Left renal cortex interstitium (tissue), 4 donors: Measurements from ENCODE around the gene PRKRIP1. TPM values are rescaled to one million over a fixed set of nuclear protein-coding genes. Genes with fewer than 3 reads are reported as not detected.
"Not testable (repeated sequence)": the region's sequence is repeated elsewhere in the genome, so short reads cannot be mapped to it uniquely, and the experiment has no call there.

ENCODE experiments used
- DNase-seq, 4 donors: peaks; one replicate each; pipeline ENCODE4 v3.0.0-alpha.2; 2013; ENCODE audit warnings: low read depth in 4 of 4, low spot score in 2 of 4, missing footprints in 1 of 4
- polyA plus RNA-seq, 4 donors: library from polyadenylated mRNA; unstranded; fragments of 120-200 nt; gene quantifications; one replicate each; pipeline ENCODE4 v1.2.1, GENCODE V29; 2013; ENCODE audit not compliant: insufficient read length in 4 of 4

The PRKRIP1 gene, protein sequence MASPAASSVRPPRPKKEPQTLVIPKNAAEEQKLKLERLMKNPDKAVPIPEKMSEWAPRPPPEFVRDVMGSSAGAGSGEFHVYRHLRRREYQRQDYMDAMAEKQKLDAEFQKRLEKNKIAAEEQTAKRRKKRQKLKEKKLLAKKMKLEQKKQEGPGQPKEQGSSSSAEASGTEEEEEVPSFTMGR
- polyA plus RNA-seq = 10 to 100 TPM; 30.2 to 46.9 (median 38.6) TPM

DNA sequence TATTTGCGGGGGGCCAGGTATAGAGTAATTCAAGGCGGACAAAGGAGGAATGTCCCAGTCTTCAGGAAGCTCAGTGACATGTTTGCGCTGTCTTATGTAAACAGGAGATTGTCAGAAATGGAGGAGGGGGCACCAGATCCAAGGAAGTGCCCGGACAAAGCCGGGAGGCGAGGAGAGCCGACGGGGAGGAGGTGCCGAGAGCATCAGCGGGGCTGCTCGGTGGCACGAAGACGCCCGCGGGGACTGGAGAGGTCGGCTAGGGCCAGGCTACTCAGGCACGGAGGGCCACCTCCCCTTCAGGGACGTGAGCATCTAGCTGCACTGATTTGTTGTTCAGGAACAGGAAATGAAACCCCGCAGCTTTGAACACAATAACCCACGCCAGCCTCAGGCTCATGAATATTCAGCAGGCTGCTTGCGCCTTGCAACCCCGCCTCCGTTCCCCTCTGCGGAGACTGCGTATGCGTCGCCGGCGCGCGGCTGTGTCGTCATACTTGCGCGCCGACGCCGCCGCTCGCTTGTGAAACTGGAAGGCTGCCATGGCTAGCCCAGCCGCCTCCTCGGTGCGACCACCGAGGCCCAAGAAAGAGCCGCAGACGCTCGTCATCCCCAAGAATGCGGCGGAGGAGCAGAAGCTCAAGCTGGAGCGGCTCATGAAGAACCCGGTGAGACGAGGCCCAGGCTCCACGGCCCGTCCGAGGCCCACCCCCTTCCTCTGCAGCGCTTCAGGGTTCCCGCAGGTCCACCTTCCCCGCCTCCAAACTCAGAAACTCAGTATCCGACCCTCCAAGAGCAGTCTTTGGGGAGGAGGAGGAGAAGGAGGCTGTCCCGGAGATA, at the start of gene PRKRIP1:
PRKRIP1 (plus strand) TSS at position 491 of the 837 bp plus-strand sequence; CDS start at position 540, 49 bp downstream.
- peak; percentile 80 to 85 (median 82) for DNase-seq

DNA sequence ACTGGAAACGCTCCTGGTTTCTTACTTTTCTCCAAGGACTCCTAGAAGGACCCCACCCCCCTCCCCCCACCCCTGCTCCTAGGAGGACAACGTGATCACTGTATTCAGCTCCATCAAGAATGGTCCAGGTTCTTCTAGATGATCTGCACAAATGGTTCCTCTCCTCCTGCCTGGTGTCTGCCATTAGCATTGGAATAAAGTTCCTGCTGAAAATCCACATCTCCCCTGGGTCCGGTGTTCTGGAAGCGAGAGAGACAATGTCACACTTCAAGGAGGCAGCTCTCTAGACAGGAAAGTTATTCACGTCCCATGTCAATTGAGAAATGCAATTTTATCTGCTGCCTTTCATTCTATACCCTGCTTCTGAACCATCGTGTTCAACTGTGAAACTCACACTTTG, 49.2 kb upstream of the PRKRIP1 start:
- not testable (repeated sequence) for DNase-seq

DNA sequence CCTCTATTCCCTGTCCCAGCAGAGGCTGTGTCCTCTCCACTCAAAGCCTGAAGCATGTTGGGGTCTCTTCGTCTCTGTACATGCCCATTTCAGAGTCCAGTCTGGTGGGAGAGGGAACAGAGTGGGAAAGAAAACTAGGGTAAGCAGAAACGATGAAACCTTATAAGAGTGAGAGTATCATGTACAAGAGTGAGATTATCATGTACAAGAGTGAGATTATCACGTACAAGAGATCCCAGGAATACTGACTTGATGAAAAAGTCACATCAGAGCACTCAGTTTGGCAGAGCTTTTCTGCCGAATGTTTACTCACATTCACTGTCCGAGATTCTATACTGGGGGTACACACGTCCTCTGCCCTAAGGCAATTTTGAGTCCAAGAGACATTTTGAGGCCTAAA, 39.8 kb upstream of the PRKRIP1 start, which contains the start of gene SPDYE6:
SPDYE6 (minus strand) TSS at position 101 of the 400 bp plus-strand sequence. CDS start 421 bp downstream, outside the sequence.
- DNase-seq = not testable (repeated sequence)

DNA sequence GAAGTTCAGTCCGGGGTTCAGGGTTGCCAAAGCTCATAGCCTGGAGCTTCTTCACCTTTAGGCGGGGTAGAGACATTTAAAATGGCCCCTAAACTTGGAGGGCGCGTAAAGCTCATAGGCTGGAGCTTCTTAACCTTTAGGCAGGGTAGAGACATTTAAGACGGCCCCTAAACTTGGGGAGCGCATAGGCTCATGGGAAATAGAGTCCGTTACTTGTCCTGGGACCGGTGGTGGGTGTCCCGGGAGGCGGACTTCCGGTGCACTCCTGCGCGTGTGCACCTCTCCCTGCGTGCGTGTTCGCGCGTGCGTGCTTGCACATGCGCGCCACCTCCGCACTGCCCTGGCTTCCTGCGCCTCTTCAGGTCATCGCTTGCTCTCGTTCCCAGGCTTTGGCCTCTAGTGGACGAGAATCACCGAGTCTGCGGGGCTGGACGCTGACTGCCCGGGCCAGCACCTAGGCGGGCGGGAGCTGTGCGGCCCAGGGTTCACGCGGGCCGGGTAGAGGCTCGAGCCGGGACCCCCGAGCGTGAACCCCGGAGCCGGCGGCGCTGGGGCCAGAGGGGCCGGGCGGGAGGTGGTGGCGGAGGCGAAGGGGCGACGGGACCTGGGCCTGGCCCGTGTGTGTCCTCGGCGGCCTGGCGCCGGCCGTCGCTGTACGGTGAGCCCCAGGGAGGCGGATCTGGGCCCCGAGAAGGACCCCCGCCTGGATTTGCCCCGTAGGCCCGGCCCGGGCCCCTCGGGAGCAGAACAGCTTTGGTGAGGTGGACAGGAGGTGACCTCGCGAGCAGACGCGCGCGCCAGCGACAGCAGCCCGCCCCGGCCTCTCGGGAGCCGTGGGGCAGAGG, 32.4 kb upstream of the PRKRIP1 start:
- DNase-seq = peak; percentile 81 to 95 (median 84)

DNA sequence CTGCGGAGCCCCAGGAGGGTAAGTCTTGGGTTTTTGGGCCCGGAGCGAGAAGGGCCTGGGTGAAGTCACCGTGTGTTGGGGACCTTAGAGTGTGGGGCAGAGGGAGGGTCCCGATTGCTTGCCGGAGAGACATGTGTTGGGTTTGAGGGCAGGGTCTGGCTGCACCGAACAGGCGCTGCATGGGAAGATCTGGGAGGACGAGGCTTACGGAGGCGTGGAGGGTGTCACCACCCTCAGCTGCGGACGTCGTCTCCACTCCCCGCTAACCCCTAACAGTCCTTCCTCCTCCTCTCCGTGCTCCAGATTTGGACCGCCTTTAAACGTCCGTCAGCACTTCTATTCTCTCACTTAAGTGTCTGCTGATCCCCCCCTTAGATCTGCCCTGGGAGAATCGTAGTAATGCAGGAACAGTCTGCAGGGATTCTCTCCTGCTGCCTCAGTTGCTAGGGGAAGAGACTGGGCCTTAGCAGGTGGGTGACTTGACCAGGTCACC, 31.7 kb upstream of the PRKRIP1 start:
- not testable (repeated sequence) for DNase-seq

DNA sequence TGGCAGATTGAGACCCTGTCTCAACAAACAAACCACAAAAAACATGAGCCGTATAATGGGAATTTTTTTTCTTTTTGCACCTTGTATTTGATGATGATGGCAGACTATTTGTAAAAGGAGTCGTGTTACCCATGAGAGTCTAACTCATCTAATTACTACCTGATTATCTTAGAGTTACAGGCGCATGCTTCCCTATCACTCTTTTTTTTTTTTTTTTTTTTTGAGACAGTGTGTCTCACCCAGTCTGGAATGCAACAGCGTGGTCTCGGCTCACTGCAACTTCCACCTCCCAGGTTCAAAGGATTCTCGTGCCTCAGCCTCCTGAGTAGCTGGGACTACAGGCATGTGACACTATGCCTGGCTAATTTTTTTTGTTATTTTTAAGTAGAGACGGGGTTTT, 30.8 kb upstream of the PRKRIP1 start:
- not testable (repeated sequence) for DNase-seq

DNA sequence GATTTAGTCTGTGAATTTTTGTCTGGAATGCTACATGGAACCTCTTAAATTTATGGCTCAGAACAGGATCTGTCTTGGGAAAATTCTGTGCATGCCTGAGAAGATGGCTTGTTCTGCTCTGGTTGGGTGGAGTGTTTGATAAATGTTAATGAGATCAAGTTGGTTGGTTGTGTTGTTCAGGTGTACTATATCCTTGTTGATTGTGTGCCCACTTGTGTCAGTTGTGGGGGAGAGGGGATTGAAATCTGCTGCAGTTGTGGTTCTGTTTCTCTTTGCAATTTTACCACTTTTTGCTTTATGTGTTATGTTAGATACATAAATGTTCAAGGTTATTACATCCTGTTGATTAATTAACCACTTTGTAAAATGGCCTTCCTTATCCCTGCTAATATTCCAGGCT, 26.1 kb upstream of the PRKRIP1 start:
- not testable (repeated sequence) for DNase-seq

DNA sequence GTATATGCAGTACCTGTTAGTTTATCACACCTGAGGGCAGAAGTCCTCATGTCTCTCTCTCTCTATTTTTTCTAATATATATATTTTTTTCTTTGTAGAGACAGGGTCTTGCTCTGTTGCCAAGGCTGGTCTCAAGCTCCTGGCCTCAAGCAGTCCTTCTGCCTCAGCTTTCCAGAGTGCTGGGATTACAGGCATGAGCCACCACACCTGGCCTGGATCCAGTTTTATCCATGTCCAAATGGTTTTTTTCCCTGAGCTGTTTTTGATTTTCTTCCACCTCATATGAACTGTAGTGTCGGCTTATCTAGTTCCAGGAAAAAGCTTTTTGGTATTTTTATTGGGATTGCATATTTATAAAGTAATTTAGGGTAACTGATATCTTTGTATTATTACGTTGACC, 23.4 kb upstream of the PRKRIP1 start:
- not testable (repeated sequence) for DNase-seq

DNA sequence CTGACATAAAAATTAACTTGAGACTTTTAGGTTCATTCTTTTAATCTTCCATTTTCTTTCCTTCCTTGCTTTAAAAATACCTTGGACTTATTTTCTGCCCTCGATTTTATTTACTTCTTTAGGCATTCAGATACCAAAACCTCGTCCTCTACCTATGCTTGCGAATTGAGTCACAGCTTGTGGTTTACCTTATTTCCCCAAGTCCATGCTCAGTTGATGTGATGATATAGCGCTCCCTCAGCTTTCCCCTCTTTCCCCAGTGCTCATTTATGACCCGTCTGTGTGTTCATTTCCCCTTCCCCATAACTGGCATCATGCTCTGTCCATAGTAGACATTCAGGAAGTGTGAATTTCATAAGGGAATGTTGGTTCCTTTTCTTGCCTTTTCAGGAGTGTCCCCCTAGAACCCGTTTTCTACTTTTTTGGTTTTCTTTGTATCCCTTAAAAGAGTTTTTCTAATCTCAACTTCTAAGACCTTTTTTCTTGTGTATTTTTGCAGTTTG, 19.1 kb upstream of the PRKRIP1 start:
- DNase-seq = no peak

DNA sequence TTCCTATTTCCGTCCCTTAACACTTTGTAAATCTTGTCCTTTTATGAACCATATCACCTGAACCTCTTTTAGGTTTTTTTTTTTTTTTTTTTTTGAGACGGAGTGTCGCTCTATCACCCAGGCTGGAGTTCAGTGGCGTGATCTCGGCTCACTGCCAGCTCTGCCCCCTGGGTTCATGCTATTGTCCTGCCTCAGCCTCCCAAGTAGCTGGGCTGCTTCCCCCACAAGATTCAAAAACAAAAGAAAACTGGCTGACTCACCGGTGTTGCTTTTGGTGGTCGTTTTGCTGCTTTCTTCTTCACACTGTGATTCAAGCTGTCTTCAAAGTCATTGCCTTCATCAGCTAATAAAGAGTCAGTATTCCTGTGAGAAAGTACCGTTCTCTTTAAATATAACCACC, 15.3 kb upstream of the PRKRIP1 start:
- DNase-seq = not testable (repeated sequence)

DNA sequence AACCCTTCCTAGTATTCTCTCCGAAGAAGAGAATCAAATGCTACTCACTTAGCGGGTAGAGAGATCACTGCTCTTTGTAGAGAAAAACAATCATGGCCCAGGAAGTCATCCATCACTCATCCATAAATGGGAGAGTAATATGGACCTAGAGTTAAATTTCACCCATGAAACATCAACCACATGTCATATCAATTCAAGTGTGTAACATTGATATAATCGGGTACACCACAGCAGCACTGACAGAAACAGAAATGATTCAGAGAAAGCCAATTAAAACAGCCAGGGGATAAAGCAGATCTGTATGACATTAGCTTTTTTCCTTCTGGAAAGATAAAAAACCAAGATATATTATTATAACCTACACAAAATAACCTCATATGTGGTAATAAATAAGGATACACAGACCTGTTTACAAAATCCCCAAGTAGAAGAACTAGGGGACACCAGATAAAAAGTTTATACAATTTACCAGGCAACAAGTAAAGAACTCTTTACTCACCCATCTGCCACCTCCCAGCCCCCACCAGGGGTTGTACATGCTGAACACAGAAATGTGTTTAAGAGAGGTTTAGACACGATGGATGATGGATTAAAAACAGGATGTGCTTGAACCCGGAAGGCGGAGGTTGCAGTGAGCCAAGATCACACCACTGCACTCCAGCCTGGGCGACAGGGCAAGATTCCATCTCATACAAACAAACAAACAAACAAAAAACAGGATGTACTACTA, 14.3 kb upstream of the PRKRIP1 start:
- not testable (repeated sequence) for DNase-seq

DNA sequence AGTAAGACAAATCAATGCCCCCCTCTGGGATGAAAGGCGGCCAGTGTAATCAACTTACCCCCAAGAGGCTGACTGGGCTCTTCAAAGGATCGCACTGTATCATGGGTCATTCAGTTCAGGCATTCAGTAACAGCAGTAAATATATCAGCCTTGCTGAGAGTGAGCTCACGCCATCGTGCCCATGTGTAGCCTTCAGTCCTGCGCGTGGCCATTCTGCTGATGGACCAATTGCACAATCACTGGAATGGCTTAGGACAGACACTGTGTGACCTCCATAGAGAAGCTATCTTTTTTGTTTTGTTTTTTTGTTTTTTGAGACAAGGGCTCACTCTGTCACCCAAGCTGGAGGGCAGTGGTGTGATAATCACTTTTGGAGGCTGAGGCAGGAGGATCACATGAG, 9.1 kb upstream of the PRKRIP1 start:
- no peak for DNase-seq

DNA sequence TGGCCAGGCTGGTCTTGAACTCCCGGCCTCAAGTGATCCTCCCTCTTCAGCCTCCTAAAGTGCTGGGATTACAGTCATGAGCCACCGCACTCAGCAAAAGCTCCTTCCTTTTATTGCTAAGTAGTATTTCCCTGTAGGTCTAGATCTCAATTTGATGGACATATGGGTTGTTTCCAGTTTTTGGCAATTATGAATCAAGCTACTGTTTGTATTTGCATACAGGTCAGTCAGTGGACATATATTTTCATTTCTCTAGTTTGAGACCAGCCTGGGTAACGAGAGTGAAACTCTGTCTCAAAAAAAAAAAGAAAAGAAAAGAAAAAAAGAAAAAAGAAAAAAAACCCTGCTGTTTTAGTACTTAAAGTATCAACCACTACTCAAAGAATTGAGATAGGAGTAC, 6.4 kb upstream of the PRKRIP1 start:
- DNase-seq = no peak

DNA sequence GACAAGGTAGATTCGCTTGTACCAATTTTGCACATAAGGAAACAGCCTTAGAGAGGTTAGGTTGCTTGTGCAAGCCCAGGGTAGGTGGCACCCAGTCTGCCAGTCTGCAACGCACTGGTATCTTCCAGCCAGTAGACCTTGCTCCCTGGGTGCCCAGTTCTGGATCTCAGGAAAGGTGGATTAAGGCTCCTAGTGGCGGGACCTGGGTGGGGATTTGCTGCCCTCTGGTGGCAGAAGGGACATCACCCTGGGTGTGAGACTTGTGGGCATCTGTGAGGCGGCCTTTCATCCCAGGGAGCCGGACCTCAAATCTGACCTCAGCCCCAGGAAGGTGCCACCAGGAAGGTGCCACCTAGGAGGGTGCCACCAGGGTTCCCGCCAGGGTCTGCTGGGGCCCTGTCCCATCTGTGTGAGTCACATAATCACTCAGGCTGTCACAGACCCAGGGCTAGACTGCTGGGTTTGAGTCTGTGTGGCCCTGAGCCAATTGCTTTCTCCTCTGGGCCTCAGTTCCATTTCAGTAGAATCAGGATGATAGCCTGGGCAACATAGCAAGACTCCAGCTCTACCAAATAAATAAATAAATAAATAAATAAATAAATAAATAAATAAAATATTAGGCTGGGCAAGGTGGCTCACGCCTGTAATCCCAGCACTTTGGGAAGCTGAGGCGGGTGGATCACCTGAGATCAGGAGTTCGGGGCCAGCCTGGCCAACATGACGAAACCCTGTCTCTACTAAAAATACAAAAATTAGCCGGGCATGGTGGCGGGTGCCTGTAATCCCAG, 5.3 kb upstream of the PRKRIP1 start:
- DNase-seq = peak in 2 of 4 donors; percentile 62 to 63

DNA sequence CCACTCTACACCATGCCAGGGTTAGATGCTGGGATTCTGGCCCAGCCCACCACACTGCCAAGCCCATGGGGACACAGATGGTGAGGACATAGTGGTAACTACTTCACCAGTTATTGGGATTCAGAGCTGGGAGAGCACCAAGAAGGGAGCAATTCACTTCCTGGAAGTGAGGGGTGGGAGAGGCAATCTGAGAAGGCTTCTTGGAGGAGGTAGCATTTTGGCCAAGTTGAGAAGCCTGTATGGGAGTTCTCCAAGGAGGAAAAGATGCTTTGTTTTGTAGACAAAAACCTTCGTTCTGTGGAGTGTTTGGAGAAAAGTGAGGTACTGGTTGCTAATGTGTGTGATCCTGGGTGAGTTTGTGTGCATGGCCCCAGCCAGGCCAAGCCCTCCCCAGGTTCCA, 3.8 kb upstream of the PRKRIP1 start:
- DNase-seq = no peak

DNA sequence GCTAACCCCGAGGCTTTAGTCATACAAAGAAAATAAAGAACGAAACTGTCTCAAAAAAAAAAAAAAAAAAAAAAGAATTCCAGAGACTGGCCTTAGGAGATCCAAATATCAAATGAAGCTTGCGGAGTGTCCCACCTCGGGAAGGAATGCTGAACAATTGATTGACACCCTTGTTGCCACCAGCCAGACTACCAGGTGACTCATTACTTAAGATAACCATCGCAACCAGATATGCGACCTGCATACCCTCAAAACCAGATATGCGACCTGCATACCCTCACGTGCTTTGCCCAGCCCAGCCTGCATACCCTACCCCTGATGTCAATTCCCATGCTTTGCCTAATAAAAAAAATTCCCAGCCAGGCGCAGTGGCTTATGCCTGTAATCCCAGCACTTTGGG, 2.7 kb upstream of the PRKRIP1 start:
- DNase-seq = no peak

DNA sequence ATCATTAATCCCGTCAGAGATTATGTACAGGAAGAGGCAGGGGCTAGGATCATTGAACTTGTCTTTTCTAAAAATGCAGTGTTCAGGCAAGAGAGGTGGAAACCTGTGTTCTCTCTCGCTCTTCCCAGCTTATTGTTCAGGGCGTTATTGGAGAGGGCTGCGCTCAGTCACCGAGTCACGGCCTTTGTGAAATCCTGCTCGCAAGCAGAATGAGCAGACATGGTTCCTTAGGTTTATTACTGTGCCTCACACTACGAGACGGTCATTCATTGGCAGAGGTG, 631 bp upstream of the PRKRIP1 start:
- DNase-seq = no peak

DNA sequence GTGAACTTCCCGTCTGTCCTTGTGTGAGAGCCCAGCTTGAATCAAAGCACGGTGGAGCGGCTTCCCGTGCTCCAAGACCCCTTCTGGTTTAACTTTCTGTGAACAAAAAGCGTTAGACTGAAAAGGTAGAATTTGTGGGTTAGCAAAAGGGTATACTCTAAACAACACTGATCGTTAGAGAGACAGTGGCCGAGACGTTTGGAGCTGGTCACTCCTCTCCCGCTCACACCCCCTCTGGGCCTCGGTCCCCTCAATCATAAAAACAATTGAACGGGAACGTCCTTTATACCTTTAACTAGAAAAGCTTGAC, 502 bp downstream of the PRKRIP1 start:
- peak in 1 of 4 donors; percentile 39 for DNase-seq

DNA sequence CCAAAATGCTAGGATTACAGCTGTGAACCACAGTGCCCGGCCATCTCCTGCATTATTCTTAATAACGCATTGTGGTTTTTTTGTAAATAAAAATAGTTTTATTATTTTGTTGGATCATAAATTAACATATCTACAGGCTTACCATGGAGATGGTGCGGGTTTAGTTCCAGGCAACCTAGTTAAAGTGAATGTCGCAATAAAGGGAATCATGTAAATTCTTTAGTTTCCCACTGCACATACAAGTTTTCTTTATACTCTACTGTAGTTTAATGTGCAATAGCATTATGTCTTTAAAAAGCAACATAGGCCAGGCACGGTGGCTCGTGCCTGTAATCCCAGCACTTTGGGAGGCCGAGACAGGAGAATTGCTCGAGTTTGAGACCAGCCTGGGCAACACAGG, 2.4 kb downstream of the PRKRIP1 start:
- DNase-seq = no peak
